AG09309 (cell line): ENCODE data around the gene WDR70.

Source experiments
- DNase-seq: peaks from one replicate; pipeline ENCODE4 v3.0.0-alpha.2; 2010; ENCODE audit warnings: low read depth
- H3K4me3 ChIP-seq: 2 replicates; pipeline ENCODE4 v1.5.1; 2011; ENCODE audit warnings: mild to moderate bottlenecking, low read depth, low read length, moderate library complexity; ENCODE audit not compliant: control insufficient read depth
- CTCF ChIP-seq: IDR thresholded peaks from 2 replicates; pipeline ENCODE4 v1.5.1; 2011; ENCODE audit warnings: mild to moderate bottlenecking, low read depth, low read length, inconsistent platforms; ENCODE audit not compliant: insufficient read depth, control insufficient read depth; ENCODE audit errors: missing control alignments

WDR70 gene

GRCh38 chr5:37661227-37661920, 282.3 kb downstream of the WDR70 start:
- no peak for TF ChIP-seq CTCF
- no peak overlapping the region for H3K4me3 ChIP-seq
- no peak for DNase-seq

- no peak overlapping the region for H3K4me3 ChIP-seq
- no peak for DNase-seq
- no peak for TF ChIP-seq CTCF
These were observed 282.8 kb downstream of the WDR70 start for GRCh38 chr5:37661951-37662350.

GRCh38 chr5:37662362-37662761, 283.2 kb downstream of the WDR70 start:
- no peak for TF ChIP-seq CTCF
- DNase-seq, result no peak
- no peak overlapping the region for H3K4me3 ChIP-seq

GRCh38 chr5:37662789-37663485, 283.8 kb downstream of the WDR70 start:
- no peak for TF ChIP-seq CTCF
- H3K4me3 ChIP-seq, result no peak overlapping the region
- no peak for DNase-seq

- no peak overlapping the region for H3K4me3 ChIP-seq
- no peak for TF ChIP-seq CTCF
- no peak for DNase-seq
These were observed 284.4 kb downstream of the WDR70 start for GRCh38 chr5:37663538-37663937.

- no peak overlapping the region for H3K4me3 ChIP-seq
- no peak for DNase-seq
- TF ChIP-seq CTCF, result no peak
These were observed 285.4 kb downstream of the WDR70 start for GRCh38 chr5:37664551-37664950.

GRCh38 chr5:37665272-37665671, 286.2 kb downstream of the WDR70 start:
- DNase-seq, result no peak
- H3K4me3 ChIP-seq, result no peak overlapping the region
- no peak for TF ChIP-seq CTCF
